Mesendoderm (in vitro differentiated cells): ENCODE results near the gene NOL7.

Source experiments
- DNase-seq: peaks from one replicate; pipeline ENCODE4 v3.0.0; 2013
- H2AK5ac ChIP-seq: 2 replicates; pipeline ENCODE4 v1.6.1; 2013; ENCODE audit warnings: low read length, inconsistent platforms
- H2BK120ac ChIP-seq: 2 replicates; pipeline ENCODE4 v1.6.1; 2013; ENCODE audit warnings: low read depth, mild to moderate bottlenecking, low read length, moderate library complexity, mixed read lengths
- H2BK15ac ChIP-seq: replicated peaks from 2 replicates; pipeline ENCODE4 v1.6.1; 2013; ENCODE audit warnings: low read depth, mild to moderate bottlenecking, moderate library complexity
- H2BK5ac ChIP-seq: 2 replicates; pipeline ENCODE4 v1.6.1; 2013; ENCODE audit warnings: low read length, inconsistent platforms
- H3K18ac ChIP-seq: 2 replicates; pipeline ENCODE4 v1.6.1; 2013; ENCODE audit warnings: mild to moderate bottlenecking, low read length, mixed read lengths
- H3K23ac ChIP-seq: one replicate; pipeline ENCODE4 v1.6.1; 2013; ENCODE audit warnings: low read length
- H3K27ac ChIP-seq: 2 replicates; pipeline ENCODE4 v1.5.1; 2013; ENCODE audit warnings: low read depth, mild to moderate bottlenecking, inconsistent platforms, low read length, moderate library complexity
- H3K27me3 ChIP-seq: 2 replicates; pipeline ENCODE4 v1.6.1; 2013; ENCODE audit warnings: low read length, control low read depth, mild to moderate bottlenecking, inconsistent platforms; ENCODE audit not compliant: insufficient read depth, poor library complexity
- H3K36me3 ChIP-seq: 2 replicates; pipeline ENCODE4 v1.6.1; 2013; ENCODE audit warnings: low read length, inconsistent platforms; ENCODE audit not compliant: control insufficient read depth, insufficient read depth
- H3K4ac ChIP-seq: one replicate; pipeline ENCODE4 v1.6.1; 2013; ENCODE audit warnings: low read depth, mild to moderate bottlenecking, low read length, moderate library complexity
- H3K4me1 ChIP-seq: 2 replicates; pipeline ENCODE4 v1.6.1; 2013; ENCODE audit warnings: low read depth, low read length, inconsistent platforms; ENCODE audit not compliant: control insufficient read depth
- H3K4me2 ChIP-seq: 2 replicates; pipeline ENCODE4 v1.6.1; 2013; ENCODE audit warnings: low read length
- H3K4me3 ChIP-seq: 2 replicates; pipeline ENCODE4 v1.5.1; 2013; ENCODE audit warnings: mild to moderate bottlenecking, low read length
- H3K56ac ChIP-seq: one replicate; pipeline ENCODE4 v1.6.1; 2013; ENCODE audit warnings: low read length
- H3K79me1 ChIP-seq: 2 replicates; pipeline ENCODE4 v1.6.1; 2013; ENCODE audit warnings: low read length, inconsistent platforms
- H3K79me2 ChIP-seq: 2 replicates; pipeline ENCODE4 v1.6.1; 2013; ENCODE audit warnings: mild to moderate bottlenecking, low read length; ENCODE audit not compliant: control insufficient read depth, insufficient read depth
- H3K9ac ChIP-seq: 2 replicates; pipeline ENCODE4 v1.6.1; 2013; ENCODE audit warnings: low read length, inconsistent platforms
- H4K5ac ChIP-seq: one replicate; pipeline ENCODE4 v1.6.1; 2013; ENCODE audit warnings: low read length
- H4K8ac ChIP-seq: one replicate; pipeline ENCODE4 v1.6.1; 2013; ENCODE audit warnings: low read depth, mild to moderate bottlenecking, control low read depth, low read length, moderate library complexity
- WGBS: extraction: QIAGEN DNeasy Blood & Tissue Kit; methylation state at CpG from one replicate; pipeline ENCODE4 v1.1.7; 2013; ENCODE audit warnings: low lambda C conversion rate, missing lambda C conversion rate; ENCODE audit not compliant: insufficient coverage; ENCODE audit errors: extremely low coverage; 5-methylcytosine and 5-hydroxymethylcytosine counted together

Gene NOL7

GRCh38 chr6:13663986-13664385 lies 48.9 kb downstream of the NOL7 start:
- no peak overlapping the region for H4K8ac ChIP-seq
- H3K79me1 ChIP-seq, result peaks cover 10% of the 10 kb centered on the region
- H4K5ac ChIP-seq, result no peak overlapping the region
- no peak overlapping the region for H2AK5ac ChIP-seq
- no peaks in the 10 kb centered on the region for H3K4me1 ChIP-seq
- no peak overlapping the region for H3K23ac ChIP-seq
- H3K4me3 ChIP-seq, result no peak overlapping the region
- no peak overlapping the region for H3K27ac ChIP-seq
- H3K4me2 ChIP-seq, result no peak overlapping the region
- no peak overlapping the region for H2BK15ac ChIP-seq
- H3K79me2 ChIP-seq, result peaks cover 19% of the 10 kb centered on the region
- no CpG with 5 or more reads among the region's 4 CpGs for WGBS
- no peaks in the 10 kb centered on the region for H3K27me3 ChIP-seq
- no peak for DNase-seq
- H3K18ac ChIP-seq, result no peak overlapping the region
- H2BK5ac ChIP-seq, result no peak overlapping the region
- H2BK120ac ChIP-seq, result no peak overlapping the region
- H3K36me3 ChIP-seq, result no peaks in the 10 kb centered on the region
- no peak overlapping the region for H3K56ac ChIP-seq
- no peak overlapping the region for H3K9ac ChIP-seq
- H3K4ac ChIP-seq, result no peak overlapping the region

DNA sequence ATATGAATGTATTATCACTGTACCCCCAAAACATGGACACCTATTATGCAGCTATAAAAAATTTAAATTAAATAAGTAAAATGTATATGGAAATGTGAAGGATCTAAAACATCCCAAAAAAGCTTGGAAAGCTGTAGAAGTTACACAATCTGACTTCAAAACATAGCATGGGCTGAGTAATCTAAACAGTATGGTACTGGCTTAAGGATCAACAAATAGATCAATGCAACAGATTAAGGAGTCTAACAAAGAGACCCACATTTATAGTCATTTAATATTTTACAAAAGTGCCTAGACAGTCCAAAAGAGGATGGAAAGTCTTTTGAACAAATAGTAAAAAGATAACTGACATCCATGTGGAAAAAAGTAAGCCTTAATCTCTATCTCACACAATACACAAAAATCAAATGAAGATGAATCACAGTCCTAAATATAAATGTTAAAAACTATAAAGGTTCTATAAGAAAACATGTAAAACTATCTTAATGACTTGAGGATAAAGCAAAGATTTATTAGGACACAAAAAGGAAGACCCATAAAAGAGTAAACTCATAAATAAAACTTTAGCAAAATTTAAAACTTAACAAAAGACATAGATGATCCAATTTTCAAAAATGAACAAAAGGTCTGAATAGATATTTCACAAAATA lies 49.7 kb downstream of the NOL7 start:
- no peak overlapping the region for H2BK5ac ChIP-seq
- no peak overlapping the region for H3K56ac ChIP-seq
- no peak overlapping the region for H3K4ac ChIP-seq

DNA sequence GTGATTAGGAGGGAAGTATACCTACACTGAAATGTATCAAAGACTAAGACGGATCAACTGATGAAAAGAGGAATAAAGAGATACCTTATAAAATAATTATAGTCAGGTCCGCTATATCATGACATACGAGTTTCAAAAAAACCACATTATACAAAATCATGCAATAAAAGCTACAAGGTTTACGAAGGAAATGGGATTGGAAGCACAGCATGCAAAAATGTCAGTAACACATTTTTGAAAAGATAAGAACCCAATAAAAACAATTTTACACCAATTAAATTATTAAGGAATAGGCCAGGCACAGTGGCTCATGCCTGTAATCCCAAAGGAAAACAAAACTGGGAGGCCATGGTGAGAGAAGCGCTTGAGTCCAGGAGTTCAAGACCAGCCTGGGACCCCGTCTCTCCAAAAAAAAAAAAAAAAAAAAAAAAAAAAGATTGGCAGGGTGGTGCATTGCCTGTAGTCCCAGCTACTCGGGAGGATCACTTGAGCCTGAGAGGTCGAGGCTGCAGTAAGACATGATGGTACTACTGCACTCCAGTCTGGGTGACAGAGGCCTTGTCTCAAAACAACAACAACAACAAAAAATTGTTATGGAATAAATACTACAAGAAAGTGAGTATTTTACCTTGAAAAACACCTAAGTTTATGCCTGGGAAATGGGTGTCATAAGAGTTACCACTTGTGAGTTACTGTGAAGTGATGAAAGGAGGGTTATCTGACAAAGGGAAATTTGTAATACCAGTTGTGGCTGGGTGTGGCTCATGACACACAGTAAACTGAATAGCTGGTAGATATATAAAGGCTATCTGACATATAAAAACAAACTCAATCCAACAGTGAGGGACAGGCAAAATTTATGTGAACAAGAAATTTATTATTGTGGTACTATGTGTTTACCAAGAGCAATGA lies 51.3 kb downstream of the NOL7 start:
- no CpG with 5 or more reads among the region's 8 CpGs for WGBS
- Histone ChIP-seq H4K5ac (no peak overlapping the region), H3K18ac (no peak overlapping the region), H3K36me3 (no peaks in the 10 kb centered on the region), H2BK5ac (no peak overlapping the region), H3K4me3 (no peak overlapping the region), H3K56ac (no peak overlapping the region), H3K79me2 (peaks cover 18% of the 10 kb centered on the region), H3K9ac (no peak overlapping the region), H3K27me3 (no peaks in the 10 kb centered on the region), H2AK5ac (no peak overlapping the region), H3K4me2 (no peak overlapping the region), H3K4ac (no peak overlapping the region), H3K79me1 (peaks cover 6% of the 10 kb centered on the region), H3K27ac (no peak overlapping the region), H2BK120ac (no peak overlapping the region), H2BK15ac (no peak overlapping the region), H3K23ac (no peak overlapping the region), H4K8ac (no peak overlapping the region), H3K4me1 (no peaks in the 10 kb centered on the region)
- DNase-seq, result no peak

More for the DNA sequence above, 49.7 kb downstream of the NOL7 start:
- Histone ChIP-seq H2BK120ac (no peak overlapping the region), H2AK5ac (no peak overlapping the region), H3K18ac (no peak overlapping the region), H4K5ac (no peak overlapping the region), H3K79me2 (peaks cover 23% of the 10 kb centered on the region), H3K4me3 (no peak overlapping the region), H3K27me3 (no peaks in the 10 kb centered on the region), H3K36me3 (no peaks in the 10 kb centered on the region), H3K4me1 (no peaks in the 10 kb centered on the region), H3K79me1 (peaks cover 11% of the 10 kb centered on the region), H3K27ac (no peak overlapping the region), H3K23ac (no peak overlapping the region), H2BK15ac (no peak overlapping the region), H3K9ac (no peak overlapping the region), H3K4me2 (no peak overlapping the region), H4K8ac (no peak overlapping the region)
- no peak for DNase-seq

GRCh38 chr6:13667655-13668054 lies 52.5 kb downstream of the NOL7 start:
- H2BK15ac ChIP-seq, result no peak overlapping the region

GRCh38 chr6:13668291-13668928 lies 53.3 kb downstream of the NOL7 start:
- Histone ChIP-seq H2BK15ac (no peak overlapping the region), H3K4ac (no peak overlapping the region), H3K27ac (no peak overlapping the region), H2AK5ac (no peak overlapping the region), H3K56ac (no peak overlapping the region), H3K4me1 (no peaks in the 10 kb centered on the region), H4K5ac (no peak overlapping the region), H3K36me3 (no peaks in the 10 kb centered on the region), H4K8ac (no peak overlapping the region), H2BK5ac (no peak overlapping the region), H3K79me2 (peaks cover 20% of the 10 kb centered on the region), H3K79me1 (peaks cover 6% of the 10 kb centered on the region), H3K9ac (no peak overlapping the region), H3K27me3 (no peaks in the 10 kb centered on the region), H3K18ac (no peak overlapping the region), H3K23ac (no peak overlapping the region), H3K4me2 (no peak overlapping the region), H2BK120ac (no peak overlapping the region), H3K4me3 (no peak overlapping the region)
- no CpG with 5 or more reads among the region's 2 CpGs for WGBS
- peak; percentile 15 for DNase-seq

More at GRCh38 chr6:13667655-13668054, 52.5 kb downstream of the NOL7 start:
- H3K4me2 ChIP-seq, result no peak overlapping the region
- no peaks in the 10 kb centered on the region for H3K36me3 ChIP-seq
- no peak overlapping the region for H3K18ac ChIP-seq
- no peak overlapping the region for H3K4ac ChIP-seq
- H3K79me1 ChIP-seq, result peaks cover 6% of the 10 kb centered on the region
- no peak overlapping the region for H2BK120ac ChIP-seq
- H3K4me1 ChIP-seq, result no peaks in the 10 kb centered on the region
- H4K8ac ChIP-seq, result no peak overlapping the region
- H3K4me3 ChIP-seq, result no peak overlapping the region
- H3K23ac ChIP-seq, result no peak overlapping the region
- H2AK5ac ChIP-seq, result no peak overlapping the region
- DNase-seq, result no peak
- no peak overlapping the region for H3K56ac ChIP-seq
- peaks cover 20% of the 10 kb centered on the region for H3K79me2 ChIP-seq
- H3K27me3 ChIP-seq, result no peaks in the 10 kb centered on the region
- no peak overlapping the region for H3K27ac ChIP-seq
- H3K9ac ChIP-seq, result no peak overlapping the region
- WGBS, result 100% methylated on average over 2 of the region's 2 CpGs
- no peak overlapping the region for H4K5ac ChIP-seq
- no peak overlapping the region for H2BK5ac ChIP-seq
